ENCODE results near the gene XYLT2. TPM values are rescaled to one million over a fixed set of nuclear protein-coding genes. Genes with fewer than 3 reads are reported as not detected.

Gene XYLT2
- total RNA-seq, 1 experiment from 2014 or later, result 26.4 TPM

GRCh38 chr17:50372758-50373556, 27.0 kb downstream of the XYLT2 start, which contains the start of the genes EME1 and MRPL27:
TSS of gene EME1 (plus strand) at chr17:50373229. CDS start at chr17:50375209, 1,980 bp downstream.
TSS of gene MRPL27 (minus strand) at chr17:50373184. CDS start at chr17:50373170, 14 bp downstream.
- Histone ChIP-seq H2AK5ac (ENCODE audit: insufficient read length, low read length) (no peak within 1 kb of the TSS), H3K23ac (ENCODE audit: insufficient read length, low read depth, low read length) (no peak within 1 kb of the TSS), H2BK120ac (ENCODE audit: low read depth, low read length, poor library complexity, severe bottlenecking) (no peak within 1 kb of the TSS), H2AFZ (ENCODE audit: low read length) (no peak within 1 kb of the TSS), H3K27ac (ENCODE audit: insufficient read length, low read depth, low read length) (peak within 1 kb of the TSS; percentile 9), H4K91ac (ENCODE audit: insufficient read length, low read depth, low read length) (no peak within 1 kb of the TSS), H4K20me1 (ENCODE audit: control insufficient read depth, insufficient read depth, insufficient read length) (peaks cover 1% of the 10 kb centered on the region), H4K8ac (replicated peaks; ENCODE audit: insufficient read length, low read depth, low read length) (no peak within 1 kb of the TSS), H3K4ac (ENCODE audit: low read depth, low read length) (no peak within 1 kb of the TSS), H3K14ac (ENCODE audit: insufficient read depth, low read length) (peak within 1 kb of the TSS; percentile 92), H2BK12ac (ENCODE audit: insufficient read length, low read depth, low read length) (no peak within 1 kb of the TSS), H3K18ac (ENCODE audit: insufficient read length, low read depth, low read length) (peak within 1 kb of the TSS; percentile 94), H2BK20ac (ENCODE audit: low read depth, low read length, poor library complexity, severe bottlenecking) (no peak within 1 kb of the TSS), H3K9me3 (ENCODE audit: control insufficient read depth, low read depth, low read length) (no peaks in the 10 kb centered on the region), H3K9ac (ENCODE audit: extremely low read depth, insufficient read length, low read length) (peak within 1 kb of the TSS; percentile 85), H4K5ac (ENCODE audit: insufficient read length, low read depth, low read length) (peak within 1 kb of the TSS; percentile 56), H3K23me2 (ENCODE audit: insufficient read length, low read depth, low read length, poor library complexity, severe bottlenecking) (no peaks in the 10 kb centered on the region), H3K79me2 (ENCODE audit: insufficient read depth, low read length) (peaks cover 3% of the 10 kb centered on the region; the same call in 1 of the 2 replicates), H2BK15ac (ENCODE audit: low read depth, low read length) (no peak within 1 kb of the TSS), H3K56ac (ENCODE audit: insufficient read length, low read depth, low read length) (peak within 1 kb of the TSS; percentile 13), H3K4me2 (ENCODE audit: insufficient read depth, insufficient read length, low read length) (peak within 1 kb of the TSS; percentile 57), H3K27me3 (ENCODE audit: insufficient read depth, low read length) (no peaks in the 10 kb centered on the region), H3T11ph (ENCODE audit: low read length) (no peak within 1 kb of the TSS), H2BK5ac (ENCODE audit: insufficient read length, low read length) (peak within 1 kb of the TSS; percentile 3), H3K4me1 (ENCODE audit: insufficient read depth, low read length) (peaks cover 2% of the 10 kb centered on the region; the same call in 1 of the 2 replicates), H3K79me1 (ENCODE audit: insufficient read depth, low read depth, low read length, poor library complexity, severe bottlenecking) (peaks cover 8% of the 10 kb centered on the region)
- Mint-ChIP-seq H3K36me3 (ENCODE audit: insufficient read depth in 1 of 3, low read depth in 3 of 3) (peaks cover 16 to 52% (median 50%) of the 10 kb centered on the region in 3 experiments; a peak in 6 of 7 replicates), H3K4me1 (peaks cover 14 to 15% of the 10 kb centered on the region in 2 experiments), H3K27me3 (ENCODE audit: low read depth) (no peaks in the 10 kb centered on the region), H3K4me3 (peak within 1 kb of the TSS; percentile 98 to 99), H3K27ac (peak within 1 kb of the TSS; percentile 99 to 100 (median 100)), H3K9me3 (no peaks in the 10 kb centered on the region)
- DNase-seq, result peak; percentile 92
- no peak for TF ChIP-seq CTCF (conservative IDR thresholded peaks at IDR 0.05)
- no CpG with 5 or more reads among the region's 42 CpGs for WGBS (ENCODE audit: extremely low coverage, insufficient read length, low lambda C conversion rate)
